ENCODE measurements around the gene FAM156B. TPM values are rescaled to one million over a fixed set of nuclear protein-coding genes. Genes with fewer than 3 reads are reported as not detected.

The FAM156B gene
- total RNA-seq (2022; extraction: Qiagen RNA extraction) = 4.9 to 17.0 TPM (median 8.7 TPM) in 5 replicates

DNA sequence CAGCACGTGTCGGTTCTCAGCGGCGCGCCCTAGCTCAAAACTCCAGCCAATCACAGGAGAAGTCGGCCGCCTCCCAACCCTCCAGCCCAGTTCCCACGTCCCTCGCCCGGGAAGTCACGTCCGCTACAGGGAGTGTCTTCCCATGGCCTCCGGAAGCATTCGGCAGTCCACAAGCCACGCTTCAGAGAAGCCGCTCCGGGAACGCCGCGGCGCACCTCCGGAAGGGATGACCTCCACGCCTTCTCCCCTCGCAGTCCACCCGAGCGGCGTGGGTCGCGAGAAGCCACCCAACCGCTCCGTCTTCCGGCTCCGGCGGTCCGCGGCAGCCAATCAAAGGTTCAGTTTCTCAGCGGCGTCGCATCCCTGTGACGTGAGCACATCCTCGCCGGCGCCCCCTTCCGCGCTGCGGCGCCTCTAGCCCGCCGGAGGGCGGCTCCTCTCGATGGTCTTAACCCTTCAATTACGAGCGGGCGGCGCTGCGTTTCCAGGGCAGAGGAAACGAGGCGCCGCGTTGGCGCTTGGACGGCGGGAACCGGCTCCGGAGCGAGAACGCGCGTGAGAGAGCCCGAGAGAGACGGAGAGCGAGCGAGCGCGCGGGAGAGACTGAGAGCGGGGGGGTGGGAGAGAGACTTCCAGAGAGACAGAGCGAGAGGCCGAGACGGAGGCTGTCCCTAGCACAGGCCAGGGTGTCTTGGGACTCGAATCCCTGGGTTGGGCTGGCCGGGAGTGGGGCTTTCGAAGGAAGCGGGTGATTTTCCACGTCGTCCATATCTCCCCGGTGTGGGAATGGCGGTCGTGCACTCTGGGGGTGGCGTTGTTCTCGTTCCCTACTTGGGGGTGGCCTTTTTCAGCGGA is at the start of gene FAM156B:
Gene FAM156B, plus strand, starts transcription at position 476 of the 855 bp plus-strand sequence. CDS start 9,896 bp downstream, outside the sequence.

GRCh38 chrX:52867610-52868348 is 29.4 kb upstream of the FAM156B start, which contains the start of gene XAGE3:
TSS of gene XAGE3 (minus strand) at chrX:52868083. CDS start at chrX:52867133, 950 bp downstream.

Other genes starting within 250 kb of the FAM156B start
- not detected in 5 replicates for gene SSX7, start 242.4 kb upstream of the FAM156B start, total RNA-seq (2022; extraction: Qiagen RNA extraction)
- gene SSX2, start 190.2 kb upstream of the FAM156B start, total RNA-seq (2022; extraction: Qiagen RNA extraction) = not detected in 5 replicates
- gene SSX2B, start 146.1 kb upstream of the FAM156B start, total RNA-seq (2022; extraction: Qiagen RNA extraction) = not detected in 5 replicates
- gene SPANXN5, start 99.9 kb upstream of the FAM156B start, total RNA-seq (2022; extraction: Qiagen RNA extraction) = not detected in 5 replicates
- not detected in 5 replicates for gene XAGE5, start 86.0 kb upstream of the FAM156B start, total RNA-seq (2022; extraction: Qiagen RNA extraction)
- gene XAGE3, start 29.2 kb upstream of the FAM156B start, total RNA-seq (2022; extraction: Qiagen RNA extraction) = not detected in 5 replicates
- gene FAM156A, start 61.2 kb downstream of the FAM156B start, total RNA-seq (2022; extraction: Qiagen RNA extraction) = 10.7 to 23.1 TPM (median 17.0 TPM) in 5 replicates
- 0.02 TPM in 4 of 5 replicates, not detected in the other for gene GPR173, start 151.5 kb downstream of the FAM156B start, total RNA-seq (2022; extraction: Qiagen RNA extraction)
- gene TSPYL2, start 185.0 kb downstream of the FAM156B start, total RNA-seq (2022; extraction: Qiagen RNA extraction) = 27.5 to 36.1 TPM (median 32.5 TPM) in 5 replicates
- 1.3 to 1.8 TPM (median 1.7 TPM) in 5 replicates for gene KANTR, start 196.8 kb downstream of the FAM156B start, total RNA-seq (2022; extraction: Qiagen RNA extraction)